Ramos (cell line): ENCODE measurements around the gene INTS11.
"Not testable (repeated sequence)": the region's sequence is repeated elsewhere in the genome, so short reads cannot be mapped to it uniquely, and the experiment has no call there.

ENCODE experiments used
- in situ Hi-C: fragments of 300-500 bp; cut with MboI; formaldehyde crosslinking; loops from one replicate; pipeline ENCODE4 v1.14.3; 2022; ENCODE audit warnings: low sequenced_read_pairs; ENCODE audit not compliant: unreplicated experiment

INTS11 gene

GRCh38 chr1:1324524-1325287 lies at the start of gene INTS11, which contains the start of gene CPTP:
INTS11 (minus strand) TSS chr1:1324660; CDS start chr1:1324608, 52 bp downstream.
CPTP (plus strand) TSS chr1:1324802; CDS start chr1:1326911, 2,109 bp downstream.
- in situ Hi-C loops, result no loop called here

DNA sequence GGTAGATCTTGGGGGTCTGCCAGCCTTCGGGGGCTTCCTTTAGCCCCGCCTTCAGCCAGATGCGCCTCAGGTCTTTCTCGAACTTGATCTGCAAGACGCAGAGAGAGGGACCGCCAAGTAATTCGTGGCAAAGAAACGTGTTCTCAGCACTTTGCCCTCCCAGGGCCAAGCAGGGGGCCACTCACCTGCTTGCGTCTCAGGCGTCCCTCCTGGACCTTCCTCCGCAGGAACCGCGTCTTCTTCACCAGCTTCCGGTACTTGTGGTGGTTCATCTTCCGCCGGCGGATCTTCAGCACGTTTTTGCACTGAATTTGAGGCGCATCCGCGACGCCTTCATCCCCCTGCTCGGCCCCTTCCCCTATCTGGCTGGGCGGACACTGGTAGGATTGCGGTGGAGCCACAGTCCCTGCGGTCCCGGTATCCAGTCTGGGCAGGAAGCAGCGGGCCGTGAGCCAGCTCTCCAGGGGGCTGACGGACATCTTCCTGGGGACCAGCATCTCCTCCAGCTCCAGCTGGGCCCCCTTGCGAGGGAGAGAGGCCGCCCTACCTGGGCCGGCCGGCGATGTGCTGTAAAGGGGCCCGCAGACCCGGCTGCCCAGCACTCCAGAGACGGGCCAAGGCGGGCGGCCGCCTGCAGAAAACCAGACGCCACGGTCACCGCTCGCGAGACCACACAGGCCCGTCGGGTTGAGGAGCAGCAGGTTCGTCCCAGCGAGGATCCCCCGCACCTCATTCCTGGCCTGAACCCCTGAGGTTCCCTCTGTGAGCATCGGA lies 49.5 kb upstream of the INTS11 start:
- in situ Hi-C loops, result no loop called here

- in situ Hi-C loops, result no loop called here
Measured at GRCh38 chr1:1373051-1373814, 48.8 kb upstream of the INTS11 start.

DNA sequence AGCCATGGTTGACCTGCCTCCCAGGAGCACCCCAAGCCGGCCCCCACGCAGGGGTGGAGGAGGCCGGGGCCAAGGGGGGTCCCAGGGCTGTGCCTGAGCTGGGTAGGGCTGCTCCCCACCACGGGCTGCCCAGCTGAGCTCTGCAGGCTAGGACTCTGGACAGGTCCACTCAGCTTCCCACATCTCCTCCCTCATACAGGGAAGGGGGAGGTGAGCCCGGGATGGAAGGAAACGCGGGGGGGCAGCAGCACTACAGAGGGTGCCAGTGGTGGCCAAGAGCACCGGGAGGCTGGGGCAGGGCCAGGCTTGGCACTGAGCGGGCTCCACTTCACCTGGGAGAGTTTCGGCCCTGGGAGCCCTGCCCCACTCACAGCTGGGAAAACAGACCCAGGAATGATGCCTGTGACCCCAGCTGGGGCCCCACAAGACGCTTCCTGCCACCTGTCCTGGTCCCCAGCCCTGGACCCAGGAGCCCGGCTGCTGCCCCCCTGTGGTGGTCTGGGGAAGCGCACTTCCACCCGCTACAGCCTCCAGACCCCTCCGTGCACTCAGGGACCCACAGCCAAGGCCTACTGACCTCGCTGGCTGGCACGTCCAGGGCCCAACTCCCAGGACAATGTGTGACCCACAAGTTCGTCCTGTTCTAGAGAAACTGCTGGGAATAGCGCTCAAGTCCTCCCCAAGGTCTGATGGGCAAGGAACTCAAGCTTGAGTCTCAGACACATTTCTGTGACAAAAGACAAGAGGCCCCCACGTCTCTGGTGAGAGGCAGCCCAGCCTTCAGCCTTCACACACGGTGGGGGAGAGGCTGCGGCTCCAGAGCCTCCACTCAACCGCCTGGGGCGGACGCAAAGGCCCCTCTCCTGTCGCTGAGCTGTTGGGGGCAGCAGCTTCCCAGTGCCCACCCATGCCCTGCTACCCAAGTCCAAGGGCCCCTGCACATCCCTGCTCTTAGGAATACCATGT lies 47.6 kb upstream of the INTS11 start:
- in situ Hi-C loops, result no loop called here

DNA sequence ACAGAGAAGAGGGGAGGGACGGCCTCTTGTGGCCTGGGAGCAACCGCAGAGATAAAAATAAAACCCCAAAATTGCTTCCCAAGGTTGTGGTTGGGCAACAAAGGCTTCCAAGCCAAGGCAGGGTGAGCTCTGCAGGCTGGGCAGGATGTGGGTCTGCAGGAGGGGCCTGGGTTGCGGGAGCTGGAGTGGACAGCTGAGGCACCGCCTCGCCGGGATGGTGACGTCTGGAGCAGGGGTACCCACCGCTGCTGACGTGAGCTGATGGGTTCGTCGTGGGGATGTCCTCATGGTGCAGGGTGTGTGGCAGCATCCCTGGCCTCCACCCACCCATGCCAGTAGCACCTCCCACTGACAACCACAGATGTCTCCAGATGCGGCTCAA lies 46.9 kb upstream of the INTS11 start:
- in situ Hi-C loops, result no loop called here

DNA sequence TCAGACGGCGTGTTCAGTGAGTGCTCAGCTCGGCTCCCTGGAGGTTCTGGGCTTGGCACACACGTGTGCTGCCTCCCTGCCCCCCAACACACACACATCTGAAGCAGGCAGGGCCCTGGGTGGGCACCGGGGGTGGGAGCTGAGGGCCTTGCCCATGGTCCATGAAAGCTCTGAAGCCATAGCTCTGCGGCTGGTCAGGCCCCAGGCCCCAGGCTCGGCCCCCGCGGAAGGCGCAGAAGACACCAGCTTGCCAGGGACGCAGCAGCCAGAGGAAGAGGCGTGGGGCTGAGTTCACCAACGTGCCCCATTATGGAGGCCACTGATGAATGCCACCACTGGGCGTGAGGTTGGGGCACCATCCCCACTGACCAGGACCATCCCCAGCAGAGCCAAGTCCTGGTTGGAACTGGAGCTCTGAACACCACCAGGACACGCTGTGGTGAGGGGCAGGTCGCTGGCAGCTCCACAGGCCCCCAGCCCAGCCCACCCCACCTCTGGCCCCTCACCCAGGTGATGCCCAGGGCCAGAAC lies 46.4 kb upstream of the INTS11 start:
- in situ Hi-C loops, result no loop called here

GRCh38 chr1:1370094-1370493 lies 45.6 kb upstream of the INTS11 start:
- in situ Hi-C loops, result not testable (repeated sequence)

DNA sequence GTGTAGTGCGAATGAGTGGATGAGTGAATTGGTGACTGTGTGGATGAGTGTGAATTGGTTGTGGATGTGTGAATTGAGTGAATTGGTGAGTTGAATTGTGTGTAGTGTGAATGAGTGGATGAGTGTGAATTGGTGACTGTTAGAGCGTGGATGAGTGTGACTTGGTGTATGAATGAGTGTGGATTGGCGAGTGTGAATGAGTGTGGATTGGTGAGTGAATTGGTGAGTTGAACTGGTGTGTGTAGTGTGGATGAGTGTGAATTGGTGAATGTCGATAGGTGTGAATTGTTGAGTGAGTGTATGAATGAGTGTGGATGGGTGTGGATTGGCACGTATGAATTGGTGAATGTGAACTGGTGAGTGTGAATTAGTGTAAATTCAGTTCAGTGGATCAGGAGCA lies 42.9 kb upstream of the INTS11 start:
- in situ Hi-C loops, result no loop called here

GRCh38 chr1:1366699-1367066 lies 42.2 kb upstream of the INTS11 start:
- in situ Hi-C loops, result no loop called here

- in situ Hi-C loops, result no loop called here
Measured at GRCh38 chr1:1365875-1366698, 41.6 kb upstream of the INTS11 start.

DNA sequence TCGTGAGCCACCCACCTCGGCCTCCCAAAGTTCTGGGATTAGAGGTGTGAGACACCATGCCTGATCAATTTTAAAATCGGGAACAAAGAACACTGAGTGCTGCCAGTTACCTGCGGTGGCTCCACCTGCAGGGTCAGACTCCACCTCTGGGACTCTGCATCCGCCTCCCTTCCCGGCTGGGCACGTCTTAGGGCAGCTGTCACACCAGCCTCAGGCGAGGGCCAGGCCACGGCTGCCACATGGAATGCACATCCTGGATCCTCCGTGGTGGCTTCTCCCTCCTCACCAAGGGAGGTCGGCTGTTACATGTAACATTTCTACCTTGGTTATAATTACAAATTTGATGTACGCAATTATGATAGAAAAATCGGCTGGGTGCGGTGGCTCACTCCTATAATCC lies 39.8 kb upstream of the INTS11 start:
- in situ Hi-C loops, result no loop called here

GRCh38 chr1:1361982-1362423 lies 37.5 kb upstream of the INTS11 start:
- in situ Hi-C loops, result no loop called here

GRCh38 chr1:1361233-1361981 lies 36.9 kb upstream of the INTS11 start:
- in situ Hi-C loops, result no loop called here

GRCh38 chr1:1360506-1361169 lies 36.2 kb upstream of the INTS11 start:
- in situ Hi-C loops, result no loop called here

DNA sequence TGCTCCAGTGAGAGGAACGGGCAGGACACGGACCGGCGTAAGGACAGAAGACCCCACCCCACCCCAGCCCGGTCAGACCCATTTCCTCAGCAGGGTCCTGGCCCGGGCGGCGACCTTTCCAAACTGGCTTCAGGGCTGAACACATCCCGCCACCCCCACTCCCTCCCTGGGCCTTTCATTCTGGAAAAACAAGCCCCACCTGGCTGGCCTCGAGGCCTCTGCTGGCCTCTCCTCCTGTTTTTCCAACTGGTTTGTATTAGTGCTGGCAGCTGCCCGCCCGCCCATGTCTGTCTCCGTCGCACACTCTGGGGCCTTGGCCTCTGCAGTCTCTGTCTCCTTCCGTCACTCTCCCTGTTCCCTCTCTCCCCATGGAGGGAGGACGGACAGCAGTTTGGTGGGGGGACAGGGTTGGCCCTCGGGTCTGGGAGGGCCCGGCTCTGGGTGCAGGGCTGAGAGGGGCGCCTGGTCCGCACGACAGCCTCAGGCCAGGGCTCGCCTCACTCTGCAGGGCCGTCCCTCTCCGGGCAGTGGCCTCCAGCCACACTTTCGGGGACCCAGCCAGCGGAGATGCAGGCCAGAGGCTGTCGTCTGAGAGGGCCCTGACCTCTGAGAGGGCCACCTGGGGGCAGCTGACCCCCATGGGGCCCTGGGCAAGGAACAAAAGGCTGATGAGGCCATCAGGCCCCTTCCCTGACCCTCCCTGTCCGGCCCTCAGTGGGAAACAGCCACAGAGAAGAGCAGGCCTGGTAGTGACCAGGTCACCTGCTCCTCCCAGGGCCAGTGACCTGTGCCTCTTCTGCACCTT lies 35.4 kb upstream of the INTS11 start:
- in situ Hi-C loops, result no loop called here

GRCh38 chr1:1359308-1359663 lies 34.8 kb upstream of the INTS11 start:
- in situ Hi-C loops, result no loop called here
